ENCODE results near the gene SCAF11.
A peak's percentile ranks its signal among the peaks of the same experiment; 100 is the strongest.

The SCAF11 gene

GRCh38 chr12:45978108-45978507 lies 12.3 kb downstream of the SCAF11 start:
- Histone ChIP-seq H3K27me3 (ENCODE audit: low read depth, low read length) (no peaks in the 10 kb centered on the region), H3K36me3 (ENCODE audit: control insufficient read depth in 1 of 2, insufficient read depth in 2 of 2, low read length in 2 of 2) (no peaks in the 10 kb centered on the region), H3K4me3 (ENCODE audit: low read depth in 1 of 2, low read length in 2 of 2) (no peak overlapping the region), H3K4me1 (ENCODE audit: control insufficient read depth in 1 of 2, insufficient read depth in 2 of 2, low read length in 2 of 2) (peaks cover 13 to 55% of the 10 kb centered on the region in 2 donors), H3K27ac (ENCODE audit: low read length) (no peak overlapping the region), H3K9me3 (ENCODE audit: control insufficient read depth in 1 of 2, low read length in 2 of 2) (no peaks in the 10 kb centered on the region)

GRCh38 chr12:45977620-45978019 lies 12.8 kb downstream of the SCAF11 start:
- H3K9me3 ChIP-seq (ENCODE audit: control insufficient read depth in 1 of 2, low read length in 2 of 2), result no peaks in the 10 kb centered on the region
- H3K27me3 ChIP-seq (ENCODE audit: low read depth, low read length), result no peaks in the 10 kb centered on the region
- no peak overlapping the region for H3K4me3 ChIP-seq (ENCODE audit: low read depth in 1 of 2, low read length in 2 of 2)
- no peaks in the 10 kb centered on the region for H3K36me3 ChIP-seq (ENCODE audit: control insufficient read depth in 1 of 2, insufficient read depth in 2 of 2, low read length in 2 of 2)
- H3K27ac ChIP-seq (ENCODE audit: low read length), result no peak overlapping the region
- H3K4me1 ChIP-seq (ENCODE audit: control insufficient read depth in 1 of 2, insufficient read depth in 2 of 2, low read length in 2 of 2), result peaks cover 9 to 55% of the 10 kb centered on the region in 2 donors

- no peak overlapping the region for H3K27ac ChIP-seq (ENCODE audit: low read length)
- H3K4me1 ChIP-seq (ENCODE audit: control insufficient read depth in 1 of 2, insufficient read depth in 2 of 2, low read length in 2 of 2), result peaks cover 9 to 51% of the 10 kb centered on the region in 2 donors
- H3K27me3 ChIP-seq (ENCODE audit: low read depth, low read length), result no peaks in the 10 kb centered on the region
- H3K9me3 ChIP-seq (ENCODE audit: control insufficient read depth in 1 of 2, low read length in 2 of 2), result no peaks in the 10 kb centered on the region
- no peaks in the 10 kb centered on the region for H3K36me3 ChIP-seq (ENCODE audit: control insufficient read depth in 1 of 2, insufficient read depth in 2 of 2, low read length in 2 of 2)
- no peak overlapping the region for H3K4me3 ChIP-seq (ENCODE audit: low read depth in 1 of 2, low read length in 2 of 2)
These were observed 14.9 kb downstream of the SCAF11 start for GRCh38 chr12:45975506-45975905.

DNA sequence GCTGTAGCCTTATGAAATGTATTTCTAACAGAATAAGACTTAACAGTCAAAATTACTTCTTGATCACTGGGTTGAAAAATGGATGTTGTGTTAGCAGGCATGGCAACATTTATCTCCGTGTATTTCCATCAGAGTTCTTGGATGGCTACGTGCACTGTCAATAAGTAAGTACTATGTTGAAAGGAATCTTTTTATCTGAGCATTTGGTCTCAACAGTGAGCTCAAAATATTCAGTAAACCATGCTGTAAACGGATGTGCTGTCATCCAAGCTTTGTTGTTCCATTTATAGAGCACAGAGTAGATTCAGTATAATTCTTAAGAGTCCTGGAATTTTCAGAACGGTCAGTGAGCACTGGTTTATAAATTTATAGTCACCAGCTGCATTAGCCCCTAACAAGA lies 15.5 kb downstream of the SCAF11 start:
- H3K27ac ChIP-seq (ENCODE audit: low read length), result no peak overlapping the region
- H3K4me1 ChIP-seq (ENCODE audit: control insufficient read depth in 1 of 2, insufficient read depth in 2 of 2, low read length in 2 of 2), result peaks cover 4 to 45% of the 10 kb centered on the region in 2 donors

DNA sequence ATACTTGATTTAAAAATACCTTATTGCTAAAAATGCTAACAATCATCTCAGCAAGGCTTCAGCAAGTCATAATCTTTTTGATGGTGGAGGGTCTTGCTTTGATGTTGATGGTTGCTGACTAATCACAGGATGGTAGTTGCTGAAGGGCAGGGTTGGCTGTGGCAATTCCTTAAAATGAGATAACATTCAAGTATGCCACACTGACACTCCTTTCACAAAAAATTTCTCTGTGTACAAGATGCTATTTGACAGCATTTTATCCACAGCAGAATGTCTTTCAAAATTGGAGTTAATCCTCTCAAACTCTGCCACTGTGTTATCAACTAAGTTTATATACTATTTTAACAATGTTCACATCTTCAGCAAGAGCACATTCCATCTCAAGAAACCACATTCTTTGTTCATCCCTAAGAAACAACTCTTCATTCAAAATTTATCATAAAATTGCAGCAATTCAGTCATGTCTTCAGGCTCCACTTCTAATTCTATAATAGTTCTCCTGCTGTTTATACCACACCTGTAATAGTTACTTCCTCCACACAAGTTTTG lies 16.1 kb downstream of the SCAF11 start:
- no peaks in the 10 kb centered on the region for H3K9me3 ChIP-seq (ENCODE audit: control insufficient read depth in 1 of 2, low read length in 2 of 2)
- no peak overlapping the region for H3K4me3 ChIP-seq (ENCODE audit: low read depth in 1 of 2, low read length in 2 of 2)
- H3K4me1 ChIP-seq (ENCODE audit: control insufficient read depth in 1 of 2, insufficient read depth in 2 of 2, low read length in 2 of 2), result peaks cover 4 to 46% of the 10 kb centered on the region in 2 donors
- no peak overlapping the region for H3K27ac ChIP-seq (ENCODE audit: low read length)
- H3K27me3 ChIP-seq (ENCODE audit: low read depth, low read length), result no peaks in the 10 kb centered on the region
- H3K36me3 ChIP-seq (ENCODE audit: control insufficient read depth in 1 of 2, insufficient read depth in 2 of 2, low read length in 2 of 2), result no peaks in the 10 kb centered on the region

More for the DNA sequence above, 15.5 kb downstream of the SCAF11 start:
- H3K9me3 ChIP-seq (ENCODE audit: control insufficient read depth in 1 of 2, low read length in 2 of 2), result no peaks in the 10 kb centered on the region
- H3K36me3 ChIP-seq (ENCODE audit: control insufficient read depth in 1 of 2, insufficient read depth in 2 of 2, low read length in 2 of 2), result no peaks in the 10 kb centered on the region
- no peaks in the 10 kb centered on the region for H3K27me3 ChIP-seq (ENCODE audit: low read depth, low read length)
- no peak overlapping the region for H3K4me3 ChIP-seq (ENCODE audit: low read depth in 1 of 2, low read length in 2 of 2)

DNA sequence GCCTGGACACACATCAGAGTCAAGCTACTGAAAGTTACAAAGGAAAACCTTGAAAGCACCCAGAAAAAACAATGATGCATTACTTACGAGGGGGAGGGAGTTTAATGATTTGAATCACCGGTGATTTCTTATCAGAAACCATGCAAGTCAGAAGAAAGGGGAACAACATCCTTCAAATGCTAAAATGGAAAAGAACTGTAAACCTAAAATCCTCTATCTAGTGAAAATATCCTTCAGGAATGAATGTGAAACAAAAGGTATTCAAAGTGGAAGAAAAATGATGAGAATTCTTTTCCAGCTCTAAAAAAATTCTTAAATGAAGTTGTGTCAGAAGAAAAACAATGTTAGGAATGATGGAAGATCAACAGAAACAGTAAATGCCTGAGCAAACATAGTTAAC lies 16.8 kb downstream of the SCAF11 start:
- Histone ChIP-seq H3K4me1 (ENCODE audit: control insufficient read depth in 1 of 2, insufficient read depth in 2 of 2, low read length in 2 of 2) (peaks cover 8 to 47% of the 10 kb centered on the region in 2 donors), H3K27me3 (ENCODE audit: low read depth, low read length) (no peaks in the 10 kb centered on the region), H3K9me3 (ENCODE audit: control insufficient read depth in 1 of 2, low read length in 2 of 2) (no peaks in the 10 kb centered on the region), H3K4me3 (ENCODE audit: low read depth in 1 of 2, low read length in 2 of 2) (no peak overlapping the region), H3K27ac (ENCODE audit: low read length) (no peak overlapping the region), H3K36me3 (ENCODE audit: control insufficient read depth in 1 of 2, insufficient read depth in 2 of 2, low read length in 2 of 2) (no peaks in the 10 kb centered on the region)

DNA sequence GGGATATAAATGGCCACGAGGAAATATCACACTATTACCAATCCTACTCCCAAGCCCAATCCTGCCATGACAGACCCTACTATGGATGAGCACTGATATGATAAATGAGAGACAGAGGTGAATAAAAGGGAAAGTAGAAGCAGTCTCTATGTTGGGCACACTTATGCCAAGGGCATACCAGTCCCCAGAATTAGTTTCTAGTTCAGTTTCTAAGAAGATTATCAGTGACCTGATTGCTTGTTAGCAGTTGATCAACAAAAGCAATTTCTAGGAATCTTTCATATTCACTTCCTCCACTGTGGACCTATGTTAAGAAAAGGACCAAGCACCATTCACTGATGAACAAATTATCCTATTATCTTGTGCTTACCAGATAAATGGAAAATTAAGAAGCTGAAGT lies 20.0 kb downstream of the SCAF11 start:
- Histone ChIP-seq H3K36me3 (ENCODE audit: control insufficient read depth in 1 of 2, insufficient read depth in 2 of 2, low read length in 2 of 2) (no peaks in the 10 kb centered on the region), H3K27ac (ENCODE audit: low read length) (no peak overlapping the region), H3K27me3 (ENCODE audit: low read depth, low read length) (no peaks in the 10 kb centered on the region), H3K4me1 (ENCODE audit: control insufficient read depth in 1 of 2, insufficient read depth in 2 of 2, low read length in 2 of 2) (peaks cover 8 to 46% of the 10 kb centered on the region in 2 donors), H3K9me3 (ENCODE audit: control insufficient read depth in 1 of 2, low read length in 2 of 2) (no peaks in the 10 kb centered on the region), H3K4me3 (ENCODE audit: low read depth in 1 of 2, low read length in 2 of 2) (no peak overlapping the region)

DNA sequence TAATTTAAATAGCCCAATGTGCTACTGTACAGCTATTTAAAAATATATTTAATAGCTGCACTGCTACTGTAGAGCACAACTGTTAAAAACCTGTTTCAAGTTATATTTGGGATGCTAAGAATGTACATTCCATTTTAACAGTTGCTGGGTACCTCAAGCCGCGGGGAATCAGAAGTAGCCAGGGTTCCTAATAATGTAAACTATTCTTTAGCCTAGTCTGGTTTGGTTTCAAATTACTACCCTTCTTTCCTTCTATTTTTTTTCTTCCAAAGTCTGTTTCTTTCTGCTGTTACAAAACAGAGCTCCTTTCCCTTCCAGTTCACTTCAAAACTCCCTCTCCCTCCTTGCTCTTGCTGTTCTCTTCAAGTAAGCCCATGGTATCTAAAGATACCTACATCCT lies 21.3 kb downstream of the SCAF11 start:
- Histone ChIP-seq H3K9me3 (ENCODE audit: control insufficient read depth in 1 of 2, low read length in 2 of 2) (no peaks in the 10 kb centered on the region), H3K27ac (ENCODE audit: low read length) (no peak overlapping the region), H3K4me1 (ENCODE audit: control insufficient read depth in 1 of 2, insufficient read depth in 2 of 2, low read length in 2 of 2) (peaks cover 8 to 37% of the 10 kb centered on the region in 2 donors), H3K4me3 (ENCODE audit: low read depth in 1 of 2, low read length in 2 of 2) (no peak overlapping the region), H3K27me3 (ENCODE audit: low read depth, low read length) (no peaks in the 10 kb centered on the region), H3K36me3 (ENCODE audit: control insufficient read depth in 1 of 2, insufficient read depth in 2 of 2, low read length in 2 of 2) (no peaks in the 10 kb centered on the region)

DNA sequence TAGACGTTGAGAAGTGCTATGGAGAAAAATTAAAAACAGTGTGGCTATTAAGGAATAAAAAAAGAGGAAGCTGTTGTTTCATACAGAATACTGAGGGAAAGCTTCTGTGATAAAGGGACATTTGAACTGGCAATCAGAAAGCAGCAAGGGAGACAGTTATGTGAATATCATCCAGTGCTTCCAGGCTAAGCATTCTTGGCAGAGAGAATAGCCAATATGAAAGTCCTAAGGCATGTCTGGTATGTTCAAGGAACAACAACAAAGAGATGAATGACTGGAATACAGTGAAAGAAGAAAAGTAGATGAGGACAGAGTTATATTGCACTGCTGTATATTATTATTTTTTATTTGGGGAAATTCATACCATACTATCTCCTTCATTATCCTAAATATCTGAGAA lies 23.9 kb downstream of the SCAF11 start:
- Histone ChIP-seq H3K4me1 (ENCODE audit: control insufficient read depth in 1 of 2, insufficient read depth in 2 of 2, low read length in 2 of 2) (peaks cover 4 to 22% of the 10 kb centered on the region in 2 donors), H3K27ac (ENCODE audit: low read length) (peak overlapping the region; percentile 65)

GRCh38 chr12:45962553-45963325 lies 27.6 kb downstream of the SCAF11 start:
- H3K4me1 ChIP-seq (ENCODE audit: control insufficient read depth in 1 of 2, insufficient read depth in 2 of 2, low read length in 2 of 2), result peaks cover 0 to 28% of the 10 kb centered on the region in 2 donors
- H3K9me3 ChIP-seq (ENCODE audit: control insufficient read depth in 1 of 2, low read length in 2 of 2), result no peaks in the 10 kb centered on the region
- no peak overlapping the region for H3K27ac ChIP-seq (ENCODE audit: low read length)
- H3K4me3 ChIP-seq (ENCODE audit: low read depth in 1 of 2, low read length in 2 of 2), result no peak overlapping the region
- H3K36me3 ChIP-seq (ENCODE audit: control insufficient read depth in 1 of 2, insufficient read depth in 2 of 2, low read length in 2 of 2), result peaks cover 0 to 9% of the 10 kb centered on the region in 2 donors
- H3K27me3 ChIP-seq (ENCODE audit: low read depth, low read length), result no peaks in the 10 kb centered on the region

More for the DNA sequence above, 23.9 kb downstream of the SCAF11 start:
- no peaks in the 10 kb centered on the region for H3K9me3 ChIP-seq (ENCODE audit: control insufficient read depth in 1 of 2, low read length in 2 of 2)
- H3K27me3 ChIP-seq (ENCODE audit: low read depth, low read length), result no peaks in the 10 kb centered on the region
- peaks cover 0 to 6% of the 10 kb centered on the region in 2 donors for H3K36me3 ChIP-seq (ENCODE audit: control insufficient read depth in 1 of 2, insufficient read depth in 2 of 2, low read length in 2 of 2)
- no peak overlapping the region for H3K4me3 ChIP-seq (ENCODE audit: low read depth in 1 of 2, low read length in 2 of 2)

DNA sequence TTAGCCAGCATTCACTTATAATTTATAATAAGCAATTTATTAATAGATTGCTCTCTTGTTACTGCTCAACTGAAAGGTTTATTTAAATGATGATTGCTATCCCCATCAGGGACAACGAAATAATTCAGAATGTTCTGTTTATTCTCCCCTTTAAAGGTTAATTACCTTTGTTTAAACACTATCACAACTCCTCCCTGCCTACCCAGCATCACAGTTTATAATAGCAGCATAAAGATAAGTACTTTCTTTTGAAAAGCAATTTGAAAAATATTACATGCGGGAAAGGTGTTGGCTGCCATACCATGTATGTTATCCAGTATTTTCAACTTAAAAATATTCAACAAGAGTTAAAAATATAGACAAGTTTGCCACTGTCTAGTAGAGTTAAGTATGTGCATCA lies 30.6 kb downstream of the SCAF11 start:
- Histone ChIP-seq H3K36me3 (ENCODE audit: control insufficient read depth in 1 of 2, insufficient read depth in 2 of 2, low read length in 2 of 2) (peaks cover 0 to 9% of the 10 kb centered on the region in 2 donors), H3K4me3 (ENCODE audit: low read depth in 1 of 2, low read length in 2 of 2) (no peak overlapping the region), H3K27ac (ENCODE audit: low read length) (no peak overlapping the region), H3K9me3 (ENCODE audit: control insufficient read depth in 1 of 2, low read length in 2 of 2) (no peaks in the 10 kb centered on the region), H3K27me3 (ENCODE audit: low read depth, low read length) (no peaks in the 10 kb centered on the region), H3K4me1 (ENCODE audit: control insufficient read depth in 1 of 2, insufficient read depth in 2 of 2, low read length in 2 of 2) (peaks cover 0 to 13% of the 10 kb centered on the region in 2 donors)
